Measurements from ENCODE around the gene CRMP1.

CRMP1 gene

GRCh38 chr4:5916229-5916628, 23.3 kb upstream of the CRMP1 start:
- Histone ChIP-seq H2AK5ac (ENCODE audit: low read length, severe bottlenecking) (no peak overlapping the region), H4K91ac (ENCODE audit: low read length) (no peak overlapping the region), H3K18ac (ENCODE audit: low read depth in 1 of 2, low read length in 2 of 2) (no peak overlapping the region), H3K23ac (ENCODE audit: low read length in 2 of 2) (no peak overlapping the region), H2BK15ac (ENCODE audit: low read depth, poor library complexity, severe bottlenecking) (no peak overlapping the region), H3K9ac (ENCODE audit: low read length) (no peak overlapping the region), H3K4me2 (ENCODE audit: low read length, poor library complexity, severe bottlenecking) (no peak overlapping the region), H3K36me3 (ENCODE audit: control insufficient read depth in 1 of 2, insufficient read depth in 2 of 2, low read depth in 1 of 2, low read length in 2 of 2) (no peaks in the 10 kb centered on the region), H3K27ac (ENCODE audit: low read length, poor library complexity, severe bottlenecking) (no peak overlapping the region), H3K4ac (ENCODE audit: low read depth in 1 of 2, low read length in 2 of 2) (no peak overlapping the region), H2BK5ac (ENCODE audit: low read depth, low read length, poor library complexity, severe bottlenecking) (no peak overlapping the region), H3K9me3 (ENCODE audit: control insufficient read depth, low read length) (no peaks in the 10 kb centered on the region), H3K27me3 (ENCODE audit: control insufficient read depth in 1 of 2, insufficient read depth in 1 of 2, low read length in 2 of 2) (peaks cover 4 to 53% of the 10 kb centered on the region in 2 experiments), H2BK120ac (ENCODE audit: low read depth, low read length) (no peak overlapping the region), H2BK12ac (ENCODE audit: low read length in 2 of 2) (no peak overlapping the region), H3K4me1 (ENCODE audit: control insufficient read depth, insufficient read depth, low read depth, low read length) (no peaks in the 10 kb centered on the region), H3K14ac (ENCODE audit: low read length in 2 of 2) (no peak overlapping the region), H4K8ac (ENCODE audit: low read length) (no peak overlapping the region), H3K79me1 (replicated peaks; ENCODE audit: low read length, poor library complexity, severe bottlenecking) (no peaks in the 10 kb centered on the region), H2AFZ (ENCODE audit: low read depth, low read length) (no peak overlapping the region), H3K4me3 (ENCODE audit: insufficient read depth in 1 of 2, low read depth in 1 of 2, low read length in 2 of 2) (no peak overlapping the region)
- WGBS: 58% methylated on average over 3 of the region's 3 CpGs
- no peak for DNase-seq

GRCh38 chr4:5913454-5913853, 20.6 kb upstream of the CRMP1 start:
- no peak overlapping the region for H3K9ac ChIP-seq (ENCODE audit: low read length)
- H2BK5ac ChIP-seq (ENCODE audit: low read depth, low read length, poor library complexity, severe bottlenecking): no peak overlapping the region
- H3K4me1 ChIP-seq (ENCODE audit: control insufficient read depth, insufficient read depth, low read depth, low read length): no peaks in the 10 kb centered on the region
- H4K8ac ChIP-seq (ENCODE audit: low read length): no peak overlapping the region
- no peak overlapping the region for H2BK120ac ChIP-seq (ENCODE audit: low read depth, low read length)
- no peak overlapping the region for H3K14ac ChIP-seq (ENCODE audit: low read length in 2 of 2)
- no peaks in the 10 kb centered on the region for H3K36me3 ChIP-seq (ENCODE audit: control insufficient read depth in 1 of 2, insufficient read depth in 2 of 2, low read depth in 1 of 2, low read length in 2 of 2)
- no peak overlapping the region for H2AK5ac ChIP-seq (ENCODE audit: low read length, severe bottlenecking)
- peaks cover 14% of the 10 kb centered on the region for H3K9me3 ChIP-seq (ENCODE audit: control insufficient read depth, low read length)
- no peak overlapping the region for H3K4ac ChIP-seq (ENCODE audit: low read depth in 1 of 2, low read length in 2 of 2)
- H4K91ac ChIP-seq (ENCODE audit: low read length): no peak overlapping the region
- H3K4me3 ChIP-seq (ENCODE audit: insufficient read depth in 1 of 2, low read depth in 1 of 2, low read length in 2 of 2): no peak overlapping the region
- no peak overlapping the region for H3K18ac ChIP-seq (ENCODE audit: low read depth in 1 of 2, low read length in 2 of 2)
- no peak overlapping the region for H2AFZ ChIP-seq (ENCODE audit: low read depth, low read length)
- H3K23ac ChIP-seq (ENCODE audit: low read length in 2 of 2): no peak overlapping the region
- H3K79me1 ChIP-seq (replicated peaks; ENCODE audit: low read length, poor library complexity, severe bottlenecking): no peaks in the 10 kb centered on the region
- H3K27me3 ChIP-seq (ENCODE audit: control insufficient read depth in 1 of 2, insufficient read depth in 1 of 2, low read length in 2 of 2): peaks cover 0 to 28% of the 10 kb centered on the region in 2 experiments
- 88% methylated on average over 5 of the region's 7 CpGs for WGBS
- H3K27ac ChIP-seq (ENCODE audit: low read length, poor library complexity, severe bottlenecking): no peak overlapping the region
- DNase-seq: no peak
- no peak overlapping the region for H2BK12ac ChIP-seq (ENCODE audit: low read length in 2 of 2)
- no peak overlapping the region for H2BK15ac ChIP-seq (ENCODE audit: low read depth, poor library complexity, severe bottlenecking)
- no peak overlapping the region for H3K4me2 ChIP-seq (ENCODE audit: low read length, poor library complexity, severe bottlenecking)

- Histone ChIP-seq H4K91ac (ENCODE audit: low read length) (no peak overlapping the region), H2AFZ (ENCODE audit: low read depth, low read length) (no peak overlapping the region), H3K9me3 (ENCODE audit: control insufficient read depth, low read length) (peaks cover 22% of the 10 kb centered on the region), H3K36me3 (ENCODE audit: control insufficient read depth in 1 of 2, insufficient read depth in 2 of 2, low read depth in 1 of 2, low read length in 2 of 2) (no peaks in the 10 kb centered on the region), H2BK15ac (ENCODE audit: low read depth, poor library complexity, severe bottlenecking) (no peak overlapping the region), H2AK5ac (ENCODE audit: low read length, severe bottlenecking) (no peak overlapping the region), H3K4me2 (ENCODE audit: low read length, poor library complexity, severe bottlenecking) (no peak overlapping the region), H3K27me3 (ENCODE audit: control insufficient read depth in 1 of 2, insufficient read depth in 1 of 2, low read length in 2 of 2) (peaks cover 0 to 20% of the 10 kb centered on the region in 2 experiments), H3K18ac (ENCODE audit: low read depth in 1 of 2, low read length in 2 of 2) (no peak overlapping the region), H3K4me3 (ENCODE audit: insufficient read depth in 1 of 2, low read depth in 1 of 2, low read length in 2 of 2) (no peak overlapping the region), H3K23ac (ENCODE audit: low read length in 2 of 2) (no peak overlapping the region), H3K4me1 (ENCODE audit: control insufficient read depth, insufficient read depth, low read depth, low read length) (no peaks in the 10 kb centered on the region), H3K4ac (ENCODE audit: low read depth in 1 of 2, low read length in 2 of 2) (no peak overlapping the region), H2BK12ac (ENCODE audit: low read length in 2 of 2) (no peak overlapping the region), H3K27ac (ENCODE audit: low read length, poor library complexity, severe bottlenecking) (no peak overlapping the region), H3K14ac (ENCODE audit: low read length in 2 of 2) (no peak overlapping the region), H3K9ac (ENCODE audit: low read length) (no peak overlapping the region), H2BK5ac (ENCODE audit: low read depth, low read length, poor library complexity, severe bottlenecking) (no peak overlapping the region), H3K79me1 (replicated peaks; ENCODE audit: low read length, poor library complexity, severe bottlenecking) (no peaks in the 10 kb centered on the region), H4K8ac (ENCODE audit: low read length) (no peak overlapping the region), H2BK120ac (ENCODE audit: low read depth, low read length) (no peak overlapping the region)
- WGBS: 92% methylated on average over 1 of the region's 1 CpG
- DNase-seq: no peak
Observed at GRCh38 chr4:5912614-5913019, 19.7 kb upstream of the CRMP1 start.

- H2AK5ac ChIP-seq (ENCODE audit: low read length, severe bottlenecking): no peak overlapping the region
- no peak overlapping the region for H3K27ac ChIP-seq (ENCODE audit: low read length, poor library complexity, severe bottlenecking)
- no peak overlapping the region for H2BK120ac ChIP-seq (ENCODE audit: low read depth, low read length)
- H3K18ac ChIP-seq (ENCODE audit: low read depth in 1 of 2, low read length in 2 of 2): no peak overlapping the region
- H3K4me1 ChIP-seq (ENCODE audit: control insufficient read depth, insufficient read depth, low read depth, low read length): no peaks in the 10 kb centered on the region
- no peaks in the 10 kb centered on the region for H3K79me1 ChIP-seq (replicated peaks; ENCODE audit: low read length, poor library complexity, severe bottlenecking)
- no peak overlapping the region for H2BK5ac ChIP-seq (ENCODE audit: low read depth, low read length, poor library complexity, severe bottlenecking)
- H2BK12ac ChIP-seq (ENCODE audit: low read length in 2 of 2): no peak overlapping the region
- no peak overlapping the region for H3K23ac ChIP-seq (ENCODE audit: low read length in 2 of 2)
- no peak overlapping the region for H3K14ac ChIP-seq (ENCODE audit: low read length in 2 of 2)
- peaks cover 41% of the 10 kb centered on the region for H3K9me3 ChIP-seq (ENCODE audit: control insufficient read depth, low read length)
- H2BK15ac ChIP-seq (ENCODE audit: low read depth, poor library complexity, severe bottlenecking): no peak overlapping the region
- no peak overlapping the region for H4K8ac ChIP-seq (ENCODE audit: low read length)
- no peak overlapping the region for H3K4ac ChIP-seq (ENCODE audit: low read depth in 1 of 2, low read length in 2 of 2)
- peaks cover 6 to 18% of the 10 kb centered on the region in 2 experiments for H3K27me3 ChIP-seq (ENCODE audit: control insufficient read depth in 1 of 2, insufficient read depth in 1 of 2, low read length in 2 of 2)
- DNase-seq: no peak
- no peaks in the 10 kb centered on the region for H3K36me3 ChIP-seq (ENCODE audit: control insufficient read depth in 1 of 2, insufficient read depth in 2 of 2, low read depth in 1 of 2, low read length in 2 of 2)
- no peak overlapping the region for H3K9ac ChIP-seq (ENCODE audit: low read length)
- no peak overlapping the region for H3K4me3 ChIP-seq (ENCODE audit: insufficient read depth in 1 of 2, low read depth in 1 of 2, low read length in 2 of 2)
- H4K91ac ChIP-seq (ENCODE audit: low read length): no peak overlapping the region
- H3K4me2 ChIP-seq (ENCODE audit: low read length, poor library complexity, severe bottlenecking): no peak overlapping the region
- 79% methylated on average over 3 of the region's 3 CpGs for WGBS
- H2AFZ ChIP-seq (ENCODE audit: low read depth, low read length): no peak overlapping the region
Observed at GRCh38 chr4:5908876-5909427, 16.1 kb upstream of the CRMP1 start.

All from mesenchymal stem cell (in vitro differentiated cells and primary cell).